PC-3 (cell line): Measurements from ENCODE around the gene JAKMIP1.

Source experiments
- CTCF ChIP-seq: fragments of 300-600 bp; sonication (generic); conservative IDR thresholded peaks from 2 replicates; pipeline ENCODE4 v1.5.1; 2017; ENCODE audit warnings: antibody characterized with exemption, low read depth, mild to moderate bottlenecking, low read length
- EZH2 ChIP-seq: fragments of 300-600 bp; sonication (generic); IDR thresholded peaks from one replicate; pipeline ENCODE4 v1.6.1; 2017; ENCODE audit warnings: antibody characterized with exemption, mild to moderate bottlenecking, low read length; ENCODE audit not compliant: unreplicated experiment
- EZH2phosphoT487 ChIP-seq: fragments of 300-600 bp; sonication (generic); IDR thresholded peaks from 2 replicates; pipeline ENCODE4 v1.6.1; 2018; ENCODE audit warnings: mild to moderate bottlenecking, antibody characterized with exemption, low read length, borderline replicate concordance

GRCh38 chr4:6046526-6047129, 153.7 kb downstream of the JAKMIP1 start:
- no peak for TF ChIP-seq CTCF
- no peak for TF ChIP-seq EZH2phosphoT487
- TF ChIP-seq EZH2: no peak
